NCI-H2196 (cell line): ENCODE measurements around the gene CDC42SE2.
"Not testable (repeated sequence)": the region's sequence is repeated elsewhere in the genome, so short reads cannot be mapped to it uniquely, and the experiment has no call there.

Source experiments
- DNase-seq: peaks from one replicate; lab custom pipeline; 2025; ENCODE audit not compliant: unreplicated experiment; lab: John Stamatoyannopoulos, UW

CDC42SE2 gene

DNA sequence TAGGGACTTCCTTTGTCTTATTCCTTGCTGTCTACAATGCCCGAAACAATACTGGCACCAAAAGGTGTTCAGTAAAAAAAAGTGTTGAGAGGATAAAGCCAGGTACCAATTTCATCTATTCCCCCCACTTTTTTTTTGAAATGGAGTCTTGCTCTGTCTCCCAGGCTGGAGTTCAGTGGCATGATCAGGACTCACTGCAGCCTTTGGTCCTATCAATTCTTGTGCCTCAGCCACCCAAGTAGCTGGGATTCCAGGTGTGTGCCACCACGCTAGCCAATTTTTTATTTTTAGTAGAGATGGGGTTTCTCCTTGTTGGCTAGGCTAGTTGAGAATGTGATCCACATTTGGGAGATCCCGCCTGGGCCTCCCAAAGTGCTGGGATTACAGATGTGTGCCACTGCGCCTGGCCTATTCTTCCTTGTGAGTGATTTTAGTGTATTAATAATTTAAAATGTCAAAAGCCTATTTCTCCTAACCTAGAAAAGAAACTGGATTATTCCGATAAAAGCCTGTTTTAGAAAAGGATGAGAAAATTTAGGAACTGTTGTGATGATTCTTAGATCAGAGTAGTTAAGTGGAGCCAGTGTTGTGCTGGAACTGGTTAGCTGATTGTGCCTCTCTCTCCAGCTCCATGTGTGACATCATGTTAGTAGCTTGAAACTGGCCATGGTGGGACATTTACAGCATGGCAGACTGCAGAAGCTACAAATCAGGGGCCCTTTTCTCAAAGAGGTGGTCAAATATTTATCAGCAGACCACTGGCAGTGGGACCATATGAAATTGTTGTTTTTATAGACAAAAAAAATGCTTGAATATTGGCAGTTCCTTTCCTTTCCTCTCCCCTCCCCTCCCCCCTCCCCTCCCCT, 14.3 kb downstream of the CDC42SE2 start:
- DNase-seq, result no peak

DNA sequence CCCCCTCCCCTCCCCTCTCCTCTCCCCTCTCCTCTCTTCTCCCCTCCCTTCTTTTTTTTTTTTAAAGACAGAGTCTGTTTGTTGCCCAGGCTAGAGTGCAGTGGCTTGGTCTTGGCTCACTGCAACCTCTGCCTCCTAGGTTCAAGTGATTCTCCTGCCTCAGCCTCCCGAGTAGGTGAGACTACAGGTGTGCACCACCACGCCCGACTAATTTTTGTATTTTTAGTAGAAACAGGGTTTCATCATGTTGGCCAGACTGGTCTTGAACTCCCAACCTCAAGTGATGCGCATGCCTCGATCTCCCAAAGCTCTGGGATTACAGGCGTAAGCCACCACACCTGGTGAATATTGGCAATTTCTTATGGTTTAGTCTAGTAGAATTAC, 14.9 kb downstream of the CDC42SE2 start:
- DNase-seq, result not testable (repeated sequence)

DNA sequence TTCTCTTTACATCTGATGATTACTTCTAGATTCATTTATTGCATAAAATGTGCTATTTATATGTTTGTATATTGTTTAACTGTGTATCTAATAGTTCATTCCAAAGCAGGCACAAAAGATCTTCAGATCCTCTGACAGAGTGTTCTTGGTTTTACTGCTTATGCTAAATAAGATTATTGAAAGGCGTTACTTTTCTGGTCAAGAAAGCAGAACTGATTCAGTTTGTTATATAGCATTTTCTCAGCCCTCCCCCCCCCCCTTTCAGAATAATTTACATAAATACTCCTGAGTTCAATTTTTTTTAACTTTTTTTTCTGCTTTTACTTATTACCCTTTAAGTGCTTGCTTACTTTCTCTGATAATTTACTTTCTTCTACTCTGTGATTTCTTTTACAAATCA, 15.4 kb downstream of the CDC42SE2 start:
- DNase-seq, result no peak

DNA sequence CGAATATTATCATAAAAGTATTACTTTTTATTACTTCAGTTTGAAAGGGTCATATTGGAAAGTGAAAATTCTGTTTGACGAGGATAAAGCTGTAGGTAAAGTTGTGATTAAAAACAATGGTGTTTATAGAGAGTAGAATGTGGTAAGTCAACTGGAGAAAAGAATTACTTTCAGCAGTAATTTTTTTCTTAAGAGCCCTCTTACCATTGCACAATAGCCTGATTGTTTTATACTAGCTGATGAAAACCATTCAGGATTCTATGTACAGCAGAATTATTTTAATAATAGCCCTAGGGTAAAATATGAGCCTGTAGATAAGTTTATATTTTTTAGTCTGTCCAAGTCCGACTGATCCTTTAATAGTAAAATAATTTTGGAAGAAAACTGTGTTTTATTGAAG, 16.6 kb downstream of the CDC42SE2 start:
- no peak for DNase-seq

GRCh38 chr5:131281133-131281867, 17.4 kb downstream of the CDC42SE2 start:
- DNase-seq, result no peak

- no peak for DNase-seq
Observed at GRCh38 chr5:131281868-131282234, 18.0 kb downstream of the CDC42SE2 start.

DNA sequence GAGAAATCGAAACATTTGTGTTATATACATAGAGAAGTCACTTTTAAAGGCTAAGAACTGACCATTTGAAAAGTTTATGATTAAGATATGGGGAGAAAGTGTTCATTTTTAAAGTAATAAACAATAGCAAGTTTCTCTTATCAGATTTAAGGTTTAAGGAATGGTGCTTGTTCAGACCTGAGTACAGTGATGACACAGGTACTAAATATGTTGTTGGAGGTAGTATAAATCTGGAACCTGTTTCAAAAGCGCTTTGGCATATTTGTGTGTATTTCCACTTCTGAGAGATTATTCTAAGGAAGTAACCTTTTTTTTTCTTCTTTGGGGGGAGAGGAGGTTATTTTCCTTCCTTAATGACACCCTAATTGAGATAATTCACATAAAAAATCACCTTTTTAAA, 18.4 kb downstream of the CDC42SE2 start:
- no peak for DNase-seq

GRCh38 chr5:131285703-131286399, 22.0 kb downstream of the CDC42SE2 start:
- no peak for DNase-seq

DNA sequence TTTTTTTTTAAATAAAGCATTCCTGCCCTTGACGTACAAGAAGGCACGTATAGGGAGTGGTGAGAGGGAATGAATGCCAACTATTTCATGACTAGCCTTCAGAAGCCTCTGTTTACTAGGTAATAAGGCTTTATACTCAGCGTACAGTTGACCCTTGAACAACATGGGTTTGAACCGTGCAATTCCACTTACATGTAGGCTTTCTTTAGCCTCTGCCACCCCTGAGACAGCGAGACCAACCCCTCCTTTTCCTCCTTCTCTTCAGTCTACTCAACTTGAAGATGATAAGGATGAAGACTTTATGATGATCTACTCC, 22.5 kb downstream of the CDC42SE2 start:
- DNase-seq, result no peak

- DNase-seq, result no peak
Observed at GRCh38 chr5:131288328-131288727, 24.5 kb downstream of the CDC42SE2 start.

- DNase-seq, result no peak
Observed at GRCh38 chr5:131289738-131290137, 25.9 kb downstream of the CDC42SE2 start.

DNA sequence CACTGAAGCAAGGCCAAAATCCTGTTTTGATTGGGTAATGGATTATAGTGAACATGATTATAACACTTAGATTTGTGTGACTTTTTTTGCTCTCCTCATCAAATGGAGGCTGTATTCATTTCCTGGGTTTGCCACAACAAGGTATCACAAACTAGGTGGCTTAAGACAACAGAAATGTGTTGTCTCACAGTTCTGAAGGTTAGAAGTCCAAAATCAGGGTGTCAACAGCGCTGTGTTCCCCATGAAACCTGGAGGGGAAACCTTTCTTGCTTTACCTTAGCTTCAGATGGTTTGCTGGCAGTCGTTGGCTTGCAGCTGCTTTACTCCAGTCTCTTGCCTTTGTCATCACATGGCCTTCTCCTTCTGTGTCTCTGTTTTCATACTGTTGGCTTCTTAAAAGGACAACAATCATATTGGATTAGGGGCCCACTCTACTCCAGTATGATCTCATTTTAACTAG, 32.4 kb downstream of the CDC42SE2 start:
- no peak for DNase-seq

DNA sequence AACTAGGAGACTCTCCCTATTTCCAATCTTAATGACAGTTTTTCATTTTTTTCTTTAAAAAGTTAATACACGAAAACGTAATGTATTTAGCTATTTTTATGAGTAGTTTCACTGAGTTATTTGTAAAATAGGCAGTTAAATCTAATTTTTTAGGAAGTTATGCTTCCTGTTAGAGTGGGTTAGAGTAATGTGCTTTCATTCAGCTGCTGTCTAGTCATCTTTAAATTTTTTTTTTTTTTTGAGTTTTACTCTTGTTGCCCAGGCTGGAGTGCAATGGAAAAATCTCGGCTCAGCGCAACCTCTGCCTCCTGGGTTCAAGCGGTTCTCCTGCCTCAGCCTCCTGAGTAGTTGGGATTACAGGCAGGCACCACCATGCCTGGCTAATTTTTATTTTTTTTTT, 34.0 kb downstream of the CDC42SE2 start:
- DNase-seq, result no peak

DNA sequence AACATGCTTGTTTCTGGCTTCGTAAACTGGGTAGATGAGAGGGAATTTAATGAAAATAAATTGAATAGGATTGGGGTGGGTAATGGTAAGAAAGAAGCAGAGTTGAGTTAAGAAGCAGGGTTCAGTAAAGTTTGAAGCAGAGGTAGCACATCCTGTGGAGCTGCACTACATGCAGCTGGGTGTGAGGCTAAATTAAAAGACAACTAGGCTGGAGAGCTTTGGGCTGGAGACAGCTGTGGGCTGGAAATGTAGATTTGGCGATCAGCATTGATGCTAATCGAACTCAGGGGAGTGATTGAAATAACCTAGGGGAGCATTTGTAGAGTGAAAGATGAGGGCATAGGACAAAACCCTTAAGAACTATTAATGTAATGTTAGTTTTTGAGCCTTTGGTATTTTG, 35.6 kb downstream of the CDC42SE2 start:
- DNase-seq, result no peak

DNA sequence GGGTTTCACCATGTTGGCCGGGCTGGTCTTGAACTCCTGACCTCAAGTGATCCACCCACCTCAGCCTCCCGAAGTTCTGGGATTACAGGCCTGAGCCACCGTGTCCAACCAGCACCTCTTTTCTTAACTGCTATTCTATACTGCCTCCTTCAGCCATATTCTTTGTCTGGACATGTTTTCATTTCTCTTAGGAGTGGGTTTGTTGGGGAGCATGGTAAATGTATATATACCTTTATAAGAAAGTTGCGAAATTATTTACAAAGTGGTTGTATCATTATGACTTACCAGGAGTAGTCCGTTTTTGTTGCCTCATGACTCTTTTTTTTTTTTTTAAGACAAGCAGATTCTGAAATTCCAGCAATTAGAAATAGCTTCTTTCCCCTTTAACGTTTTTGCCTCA, 38.7 kb downstream of the CDC42SE2 start:
- DNase-seq, result no peak

- DNase-seq, result no peak
Observed at GRCh38 chr5:131303537-131303936, 39.7 kb downstream of the CDC42SE2 start.

DNA sequence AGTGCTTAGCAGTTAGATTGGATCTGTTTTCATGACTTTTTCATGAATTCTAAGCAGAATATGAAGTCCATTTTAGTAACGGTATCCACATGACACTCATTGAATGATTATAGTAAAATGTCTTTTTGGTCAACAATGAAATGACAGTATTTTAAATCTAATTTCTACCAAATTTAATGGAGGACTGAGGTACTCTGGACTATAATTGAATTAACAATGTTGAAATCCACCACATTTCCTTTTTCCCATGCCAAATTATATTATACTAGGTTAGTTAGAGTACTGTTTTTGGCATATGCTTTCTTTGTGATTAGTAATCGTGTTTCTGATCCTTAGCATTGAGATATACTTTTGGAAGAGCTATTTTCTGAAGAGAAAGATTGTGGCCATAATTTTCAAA, 40.6 kb downstream of the CDC42SE2 start:
- DNase-seq, result no peak

DNA sequence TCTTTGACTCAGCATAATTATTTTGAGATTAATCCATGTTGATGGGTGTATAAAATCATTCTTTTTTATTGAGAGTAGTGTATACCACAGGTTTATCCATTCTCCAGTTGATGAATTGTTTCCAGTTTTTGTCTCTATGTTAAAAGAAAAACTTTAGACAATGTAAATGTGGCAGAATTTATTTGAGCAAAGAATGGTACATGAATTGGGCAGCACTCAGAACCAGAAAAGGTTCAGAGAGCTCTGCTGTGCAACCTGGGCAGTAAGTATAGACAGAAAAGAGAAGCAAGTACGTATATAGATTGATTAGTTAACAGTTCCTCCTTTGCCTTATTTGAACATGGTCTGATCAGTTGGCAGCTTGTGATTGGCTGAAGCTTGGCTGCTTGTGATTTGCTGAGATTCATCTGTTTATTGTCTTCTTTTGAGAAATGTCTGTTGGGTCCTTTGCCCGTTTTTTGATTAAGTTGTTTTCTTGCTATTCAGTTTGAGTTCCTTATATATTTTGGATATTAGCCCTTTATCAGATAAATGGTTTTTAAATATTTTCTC, 41.4 kb downstream of the CDC42SE2 start:
- DNase-seq, result no peak

DNA sequence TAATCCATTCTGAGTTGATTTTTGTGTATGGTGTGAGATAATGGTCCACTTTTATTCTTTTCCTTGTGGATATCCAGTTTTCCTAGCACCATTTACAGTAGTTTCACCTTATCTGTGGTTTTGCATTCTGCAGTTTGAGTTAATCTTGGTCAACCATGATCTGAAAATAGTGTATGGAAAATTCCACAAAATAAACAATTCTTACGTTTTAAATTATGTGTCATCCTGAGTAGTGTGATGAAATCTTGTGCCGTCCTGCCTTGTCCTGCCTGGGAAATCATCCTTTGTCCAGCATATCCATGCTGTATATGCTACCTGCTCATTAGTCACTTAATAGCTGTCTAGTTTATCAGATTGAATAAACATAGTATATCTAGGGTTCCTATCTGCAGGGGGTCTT, 42.1 kb downstream of the CDC42SE2 start:
- no peak for DNase-seq

DNA sequence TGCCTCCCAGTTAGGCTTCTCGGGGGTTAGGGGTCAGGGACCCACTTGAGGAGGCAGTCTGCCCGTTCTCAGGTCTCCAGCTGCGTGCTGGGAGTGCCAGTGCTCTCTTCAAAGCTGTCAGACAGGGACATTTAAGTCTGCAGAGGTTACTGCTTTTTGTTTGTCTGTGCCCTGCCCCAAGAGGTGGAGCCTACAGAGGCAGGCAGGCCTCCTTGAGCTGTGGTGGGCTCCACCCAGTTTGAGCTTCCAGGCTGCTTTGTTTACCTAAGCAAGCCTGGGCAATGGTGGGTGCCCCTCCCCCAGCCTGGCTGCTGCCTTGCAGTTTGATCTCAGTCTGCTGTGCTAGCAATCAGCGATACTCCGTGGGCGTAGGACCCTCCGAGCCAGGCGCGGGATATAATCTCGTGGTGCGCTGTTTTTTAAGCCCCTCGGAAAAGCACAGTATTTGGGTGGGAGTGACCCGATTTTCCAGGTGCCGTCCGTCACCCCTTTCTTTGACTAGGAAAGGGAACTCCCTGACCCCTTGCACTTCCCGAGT, 48.5 kb downstream of the CDC42SE2 start:
- not testable (repeated sequence) for DNase-seq

DNA sequence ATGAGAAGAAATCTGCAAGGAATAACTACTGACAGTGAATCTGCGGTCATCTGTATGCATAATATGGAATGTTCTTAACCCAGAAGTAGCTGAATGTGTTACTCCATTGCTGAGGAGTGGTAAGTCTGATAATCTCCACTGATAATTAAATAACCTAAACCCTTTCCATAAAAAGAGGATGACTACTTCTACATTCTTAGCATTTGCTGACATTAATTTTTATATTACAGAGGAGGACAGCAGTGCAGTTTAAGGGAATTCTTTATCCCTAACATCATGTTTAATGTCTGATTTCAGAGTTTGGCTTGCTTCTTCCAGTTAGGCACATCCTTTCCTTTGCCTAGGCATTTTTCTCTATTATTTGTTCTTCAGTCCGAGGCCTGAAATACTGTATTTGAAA, 52.2 kb downstream of the CDC42SE2 start:
- DNase-seq, result no peak
